NB4 (cell line): ENCODE results near the gene MAD2L2.

Experiments used
- DNase-seq: peaks from one replicate; pipeline ENCODE4 v3.0.0; 2010; ENCODE audit warnings: low read depth
- H3K4me3 ChIP-seq: one replicate; pipeline ENCODE4 v1.5.1; 2011; ENCODE audit warnings: mild to moderate bottlenecking, low read depth, low read length, moderate library complexity
- CTCF ChIP-seq: IDR thresholded peaks from one replicate; pipeline ENCODE4 v1.5.1; 2012; ENCODE audit warnings: low read depth, low read length
- MAX ChIP-seq: IDR thresholded peaks from 2 replicates; pipeline ENCODE4 v1.6.1; 2011; ENCODE audit warnings: low read depth, low read length
- MYC ChIP-seq: IDR thresholded peaks from 2 replicates; pipeline ENCODE4 v1.6.1; 2011; ENCODE audit warnings: low read depth, low read length
- POLR2A ChIP-seq: IDR thresholded peaks from 2 replicates; pipeline ENCODE4 v1.6.1; 2011; ENCODE audit warnings: mild to moderate bottlenecking; ENCODE audit not compliant: insufficient read length; ENCODE audit errors: extremely low read depth

MAD2L2 gene

GRCh38 chr1:11682287-11682771, 1.4 kb upstream of the MAD2L2 start:
- DNase-seq: no peak
- TF ChIP-seq CTCF: no peak
- no peak for TF ChIP-seq MYC
- TF ChIP-seq POLR2A: no peak
- TF ChIP-seq MAX: no peak
- peak overlapping the region; percentile 61 for H3K4me3 ChIP-seq

- no peak for DNase-seq
- TF ChIP-seq CTCF (no peak), MAX (no peak), POLR2A (no peak), MYC (no peak)
- peak overlapping the region; percentile 81 for H3K4me3 ChIP-seq
These were observed 478 bp downstream of the MAD2L2 start for GRCh38 chr1:11680270-11681070.

- no peak for DNase-seq
- no peak overlapping the region for H3K4me3 ChIP-seq
- TF ChIP-seq MYC (no peak), CTCF (no peak), POLR2A (no peak), MAX (no peak)
These were observed 2.5 kb downstream of the MAD2L2 start for GRCh38 chr1:11678442-11678841.

- DNase-seq: no peak
- no peak for TF ChIP-seq POLR2A
- no peak for TF ChIP-seq CTCF
- no peak for TF ChIP-seq MYC
- no peak for TF ChIP-seq MAX
- H3K4me3 ChIP-seq: no peak overlapping the region
These were observed 4.4 kb downstream of the MAD2L2 start for GRCh38 chr1:11676386-11677103.

- no peak overlapping the region for H3K4me3 ChIP-seq
- DNase-seq: no peak
- TF ChIP-seq CTCF (no peak), MYC (no peak), MAX (no peak), POLR2A (no peak)
These were observed 5.6 kb downstream of the MAD2L2 start for GRCh38 chr1:11675325-11675724.
